ENCODE measurements around the gene CRNKL1.
A peak's percentile ranks its signal among the peaks of the same experiment; 100 is the strongest.

The CRNKL1 gene

DNA sequence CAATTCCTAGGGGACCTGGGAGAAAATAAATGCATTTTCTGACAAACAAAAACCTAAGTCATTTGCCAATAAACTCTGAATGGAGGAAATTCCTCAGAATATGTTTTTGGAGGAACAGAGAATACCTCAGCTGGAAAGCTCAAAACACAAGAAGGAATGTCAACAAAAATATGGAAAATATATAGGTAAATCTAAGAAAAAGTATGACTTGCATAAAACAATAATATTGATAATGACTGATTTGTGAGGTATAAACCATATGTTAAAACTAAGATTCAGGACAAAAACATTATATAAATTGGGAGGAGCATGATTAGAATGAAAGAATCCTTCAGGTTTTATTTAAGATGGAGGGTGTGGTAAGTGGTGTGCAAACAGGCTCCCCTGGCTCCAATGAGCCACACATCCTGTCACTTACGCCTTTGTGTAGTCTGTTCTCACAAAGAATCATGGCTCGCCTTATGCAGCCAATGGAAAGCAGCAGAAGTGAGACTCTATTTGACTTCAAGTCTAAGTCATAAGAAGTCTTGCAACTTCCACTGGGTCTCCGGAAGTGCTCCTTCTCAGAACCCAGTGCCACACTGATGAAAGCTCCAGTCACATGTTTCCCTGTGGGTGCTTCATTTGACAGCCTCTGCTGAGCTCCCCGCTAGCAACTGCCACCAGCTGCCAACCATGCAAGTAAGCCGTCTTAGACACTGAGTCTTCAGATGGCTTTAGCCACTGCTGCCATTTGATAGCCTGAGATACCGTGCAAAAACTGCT, 8.2 kb upstream of the CRNKL1 start:
- no peak for DNase-seq

DNA sequence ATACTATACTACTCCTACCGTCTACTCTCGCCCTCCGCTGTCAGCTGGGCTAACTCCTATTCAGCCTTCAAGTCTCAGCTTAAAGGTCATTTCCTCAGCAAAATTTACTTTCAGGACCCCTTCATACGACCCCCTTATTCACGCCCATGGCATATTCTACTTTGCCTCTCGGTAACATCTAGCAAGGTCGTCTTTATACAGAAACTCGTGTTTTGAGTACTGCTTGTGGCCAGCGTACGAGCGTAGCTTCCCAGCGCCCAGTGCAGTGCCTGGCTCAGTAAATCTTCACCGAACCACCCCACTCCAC, 546 bp downstream of the CRNKL1 start:
- no peak for DNase-seq

DNA sequence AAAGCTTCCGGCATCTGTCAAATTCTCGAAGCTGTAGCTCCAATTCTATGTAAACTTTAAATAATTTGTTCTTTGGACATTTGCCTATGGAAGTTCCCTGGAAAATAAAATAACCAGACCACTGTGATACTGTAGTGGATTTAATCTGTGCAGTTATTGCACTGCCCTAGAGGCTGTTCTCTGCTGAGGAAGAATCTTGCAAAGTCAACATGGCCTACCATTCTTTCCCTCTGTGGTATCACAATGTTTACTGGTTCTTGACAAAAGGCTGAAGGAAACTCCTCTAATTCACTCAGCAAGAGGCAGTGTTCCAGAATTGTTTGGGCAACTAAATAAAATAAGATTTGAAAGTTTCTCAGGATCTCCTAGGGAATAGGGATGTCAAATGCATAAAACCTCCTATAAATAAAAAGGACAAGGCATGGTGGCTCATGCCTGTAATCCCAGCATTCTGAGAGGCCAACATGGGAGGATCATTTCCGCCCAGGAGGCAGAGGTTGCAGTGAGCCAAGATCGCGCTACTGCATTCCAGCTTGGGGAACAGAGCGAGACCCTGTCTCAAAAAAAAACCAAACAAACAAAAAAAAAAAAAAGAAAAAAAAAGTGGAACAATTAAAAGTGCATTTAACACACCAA, 12.4 kb downstream of the CRNKL1 start:
- DNase-seq: no peak

DNA sequence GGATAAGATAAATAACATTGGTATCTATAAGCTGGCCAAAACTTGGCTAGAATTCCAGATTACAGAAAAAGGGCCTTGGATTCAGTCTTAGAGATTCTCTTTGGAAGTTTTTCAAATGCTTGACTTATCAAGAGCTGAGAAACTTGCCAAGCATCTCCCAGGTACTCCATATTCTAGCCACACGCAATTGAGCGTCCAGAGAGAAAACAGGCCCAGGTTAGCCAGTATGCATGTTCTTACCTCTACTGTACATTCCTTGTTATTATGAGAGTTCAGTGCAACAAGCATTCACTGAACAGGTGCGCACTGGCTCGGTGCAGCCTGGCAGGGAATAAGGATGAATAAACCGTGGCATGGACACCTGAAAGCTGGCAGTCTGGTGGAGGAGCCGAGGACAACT, 13.7 kb downstream of the CRNKL1 start:
- no peak for DNase-seq

DNA sequence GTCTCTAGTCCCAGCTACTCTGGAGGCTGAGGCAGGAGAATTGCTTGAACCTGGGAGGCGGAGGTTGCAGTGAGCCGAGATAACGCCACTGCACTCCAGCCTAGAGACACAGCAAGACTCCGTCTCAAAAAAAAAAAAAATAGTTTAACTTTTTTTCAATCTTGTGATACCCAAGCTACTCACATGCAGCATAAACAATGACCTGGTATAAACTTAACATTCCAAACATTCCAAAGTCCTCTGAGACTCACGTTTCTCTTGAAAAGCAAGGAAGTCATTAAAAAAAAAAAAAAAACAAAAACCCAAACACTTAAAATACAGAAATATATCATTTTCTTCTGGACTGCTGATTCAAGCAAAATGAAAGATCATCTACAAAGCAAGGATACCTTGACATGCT, 14.3 kb downstream of the CRNKL1 start:
- no peak for DNase-seq

DNA sequence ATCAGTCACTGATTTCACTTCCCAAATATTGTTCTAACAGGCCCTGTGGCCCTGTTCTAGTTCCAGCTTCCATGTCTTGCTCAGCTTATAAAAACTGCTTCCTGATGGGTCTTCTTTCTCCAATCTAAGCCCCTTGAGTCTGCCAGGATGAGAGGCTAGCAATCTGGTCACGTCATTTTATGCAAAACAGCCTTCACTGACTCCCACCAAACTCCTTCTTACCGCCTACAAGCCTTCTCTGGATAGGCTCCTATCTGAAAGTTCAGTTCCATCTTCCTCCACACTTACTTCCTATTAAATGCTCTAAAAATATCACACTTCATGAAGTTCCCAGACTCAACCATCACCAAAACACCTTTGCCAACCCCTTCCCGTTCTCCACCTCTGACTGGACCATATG, 15.5 kb downstream of the CRNKL1 start:
- DNase-seq: no peak

DNA sequence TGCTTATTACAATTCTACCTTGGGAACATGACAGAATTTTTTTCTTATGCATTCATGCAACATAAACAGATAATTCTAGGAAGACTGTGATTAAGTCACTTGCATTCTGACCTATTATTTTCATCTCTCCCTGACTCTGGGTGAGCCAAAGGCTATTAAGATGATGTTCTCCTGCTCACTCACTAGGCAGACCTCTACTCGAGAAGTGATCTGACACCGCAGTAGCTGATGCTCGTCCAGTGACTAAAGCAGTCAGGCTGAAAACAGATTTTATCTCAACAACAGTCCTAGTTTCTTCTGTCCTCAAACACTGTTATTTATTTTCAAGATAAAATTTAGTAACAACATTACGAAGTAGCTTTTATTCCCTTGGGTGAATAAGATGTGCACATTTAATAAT, 17.8 kb downstream of the CRNKL1 start:
- DNase-seq: no peak

DNA sequence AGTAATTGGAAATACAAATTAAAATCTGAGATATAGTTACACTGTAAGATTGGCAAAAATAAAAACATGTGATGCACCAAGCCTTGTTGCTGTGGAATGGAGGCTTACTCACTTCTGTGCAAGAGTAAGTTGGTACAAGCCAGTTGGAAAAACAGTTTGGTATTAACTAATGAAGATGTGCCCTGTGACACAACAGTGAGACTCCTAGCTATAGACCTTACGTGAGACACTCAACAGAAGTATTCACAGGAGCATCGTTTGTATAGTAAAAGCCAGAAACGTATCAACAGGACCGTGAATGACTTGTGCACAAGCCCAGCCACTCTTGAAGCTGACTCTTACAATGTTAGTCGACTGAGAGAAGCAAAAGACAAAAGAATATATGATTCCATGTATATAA, 20.5 kb downstream of the CRNKL1 start:
- no peak for DNase-seq

DNA sequence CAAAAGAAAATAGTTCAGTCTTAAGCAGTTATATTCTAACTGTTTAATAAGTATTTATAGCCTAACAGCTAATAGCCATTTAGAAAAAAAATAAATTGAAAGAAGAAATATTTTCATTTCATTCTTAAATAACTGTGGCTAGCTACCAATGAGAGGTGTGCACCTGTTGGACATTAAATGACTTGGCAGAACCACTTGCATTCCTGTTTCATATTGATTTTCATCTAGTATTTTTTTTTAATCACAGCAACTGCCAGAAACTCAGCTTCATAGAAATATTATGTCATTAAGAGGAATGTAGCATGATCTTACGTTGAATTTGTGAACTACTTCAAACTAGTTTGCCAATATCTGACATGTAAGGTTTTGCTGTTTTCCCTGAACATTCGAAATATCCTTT, 25.0 kb downstream of the CRNKL1 start:
- DNase-seq: no peak

DNA sequence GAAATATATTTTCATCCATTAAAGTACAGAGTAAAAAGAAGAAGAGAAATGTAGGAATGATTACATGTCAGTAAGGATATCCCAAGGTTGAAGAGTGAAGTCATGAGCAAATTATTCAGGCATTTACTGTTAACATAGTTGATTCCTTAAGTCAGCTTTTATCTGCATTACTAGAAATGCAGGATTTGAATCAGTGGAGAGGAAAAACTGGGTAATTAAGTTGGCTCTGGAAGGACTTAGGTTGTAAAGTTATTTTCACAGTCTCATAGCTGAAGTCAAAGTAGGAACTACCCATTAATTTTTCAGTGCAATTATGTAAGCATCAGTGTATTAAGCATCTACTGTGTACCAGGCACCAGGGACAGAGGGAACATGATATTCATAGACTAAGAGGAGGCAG, 27.3 kb downstream of the CRNKL1 start:
- DNase-seq: no peak

DNA sequence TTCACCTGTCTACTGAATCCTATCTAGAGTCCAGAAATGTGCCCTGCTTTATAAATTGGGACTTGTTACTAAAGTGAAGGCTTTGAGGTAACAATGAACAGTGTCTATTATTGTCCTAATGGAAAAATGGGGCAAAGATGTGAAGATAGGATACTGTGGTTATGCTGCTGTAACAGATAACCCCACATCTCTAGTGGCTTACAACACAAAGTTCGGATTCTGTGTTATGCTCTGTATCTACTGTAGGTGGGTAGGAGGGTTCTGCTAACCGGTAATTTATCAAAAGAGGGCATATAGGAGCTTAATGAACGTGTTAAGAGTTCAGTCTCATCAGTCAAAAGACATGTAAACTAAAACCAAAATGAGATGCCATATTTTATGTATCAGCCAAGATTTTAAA, 28.9 kb downstream of the CRNKL1 start:
- no peak for DNase-seq

DNA sequence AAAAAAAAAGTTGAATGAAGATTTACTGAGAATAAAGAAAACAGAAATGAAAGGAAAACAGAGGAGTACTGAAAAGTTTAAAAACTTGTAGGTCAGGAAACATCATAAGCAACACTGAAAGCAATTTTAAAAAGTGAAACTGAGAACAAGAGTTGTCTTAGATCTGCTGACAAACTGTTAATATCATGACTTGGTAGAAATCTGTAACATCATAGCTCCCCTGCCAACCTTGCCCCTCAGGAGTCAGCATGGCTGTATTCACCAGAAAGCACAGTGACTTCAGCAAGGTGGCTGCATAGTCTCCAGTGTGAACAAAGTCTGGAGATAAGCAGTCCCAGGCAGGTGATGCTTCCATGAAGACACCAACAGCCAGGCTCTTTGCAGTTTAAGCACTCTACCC, 29.8 kb downstream of the CRNKL1 start:
- DNase-seq: no peak

DNA sequence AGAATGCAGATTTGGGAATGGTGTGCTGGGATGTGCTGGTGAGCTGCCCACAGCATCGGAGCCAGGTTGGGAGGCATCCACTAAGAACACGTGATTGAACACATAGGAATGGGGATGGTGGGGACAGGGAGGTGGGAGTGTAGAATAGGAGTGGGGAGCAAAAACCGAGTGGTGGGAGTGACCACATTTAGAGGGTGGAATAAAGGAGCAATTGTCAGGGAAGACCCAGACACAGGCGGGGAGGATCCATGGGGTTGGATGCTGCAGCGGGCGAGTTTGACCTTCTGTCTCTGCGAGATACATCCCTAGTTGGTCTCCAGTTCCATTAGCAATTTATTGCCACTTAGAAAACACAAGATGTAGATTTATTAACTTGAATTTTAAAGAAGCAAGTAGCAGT, 30.4 kb downstream of the CRNKL1 start:
- DNase-seq: no peak

DNA sequence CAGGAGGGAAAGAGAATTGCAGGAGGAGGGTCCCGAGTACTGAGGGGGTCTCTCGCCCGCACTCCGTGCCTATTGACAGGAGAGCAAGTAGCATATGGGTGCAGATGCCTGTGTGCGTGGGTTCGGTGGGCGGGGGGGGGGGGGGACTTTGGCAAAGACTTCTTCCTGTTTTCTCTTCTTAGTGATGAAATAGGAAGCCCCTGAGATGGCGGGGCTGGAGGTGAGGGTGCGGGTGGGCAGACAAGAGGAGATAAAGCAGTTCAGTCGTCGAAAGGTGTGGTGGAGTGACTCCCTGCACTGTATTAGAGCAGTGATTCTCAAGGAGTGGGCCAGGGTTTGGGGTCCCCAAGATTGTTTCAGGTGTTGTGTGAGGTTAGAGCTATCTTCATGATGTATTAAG, 31.4 kb downstream of the CRNKL1 start:
- DNase-seq: no peak

DNA sequence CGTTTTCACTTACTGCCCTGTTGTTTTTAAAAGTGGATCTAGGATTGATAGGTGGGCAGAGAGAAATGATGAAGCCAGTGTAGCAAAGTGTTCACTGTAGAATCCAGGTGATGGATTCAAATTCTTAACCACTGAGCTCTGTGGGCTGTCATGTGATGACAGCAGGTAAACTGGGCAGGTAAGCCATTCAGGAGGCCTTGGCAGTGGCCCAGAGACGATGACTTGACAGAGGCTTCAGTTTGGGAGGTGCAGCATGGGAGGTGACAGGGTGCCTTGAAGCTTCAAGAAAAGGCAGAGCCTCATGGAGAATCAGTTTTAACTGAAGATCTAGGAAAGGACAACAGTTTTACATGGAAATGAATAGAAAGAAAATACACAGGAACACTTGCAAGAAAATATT, 33.1 kb downstream of the CRNKL1 start:
- DNase-seq: no peak

DNA sequence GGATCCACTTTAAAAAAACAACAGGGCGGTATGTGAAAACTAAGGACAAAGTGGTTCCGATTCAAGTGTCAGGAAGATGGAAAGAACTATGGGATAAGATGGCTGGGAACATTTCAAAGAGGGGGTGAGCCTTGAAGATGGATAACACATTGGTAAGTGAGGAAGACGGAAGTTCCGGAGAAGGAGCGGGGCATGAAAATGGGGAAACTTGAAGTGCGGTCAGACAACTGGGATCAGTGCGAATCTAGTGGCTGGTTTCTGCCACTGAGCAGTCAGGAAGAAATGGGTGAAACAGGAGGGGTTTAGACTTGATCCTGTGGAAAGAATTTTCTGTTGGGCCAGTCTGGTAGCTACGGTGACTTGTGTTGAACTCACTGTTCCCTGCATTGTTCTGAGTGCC, 33.9 kb downstream of the CRNKL1 start:
- no peak for DNase-seq

DNA sequence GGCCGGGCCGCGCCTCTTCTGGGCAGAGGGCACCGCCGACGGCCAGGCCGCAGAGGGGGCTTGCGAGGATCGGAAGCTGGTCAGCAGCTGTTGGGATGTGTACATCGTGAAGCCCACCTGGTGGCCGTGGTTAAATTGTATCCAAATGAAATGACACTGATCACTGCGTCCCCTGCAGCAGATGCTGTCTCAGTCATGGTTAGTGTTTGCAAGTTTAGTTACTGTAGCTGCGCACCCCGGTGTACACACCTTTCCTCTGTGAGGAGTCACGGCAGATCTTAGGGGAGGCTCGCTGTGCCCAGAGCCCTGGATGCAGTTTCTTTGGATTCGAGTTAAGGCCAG, 34.5 kb downstream of the CRNKL1 start:
- no peak for DNase-seq

DNA sequence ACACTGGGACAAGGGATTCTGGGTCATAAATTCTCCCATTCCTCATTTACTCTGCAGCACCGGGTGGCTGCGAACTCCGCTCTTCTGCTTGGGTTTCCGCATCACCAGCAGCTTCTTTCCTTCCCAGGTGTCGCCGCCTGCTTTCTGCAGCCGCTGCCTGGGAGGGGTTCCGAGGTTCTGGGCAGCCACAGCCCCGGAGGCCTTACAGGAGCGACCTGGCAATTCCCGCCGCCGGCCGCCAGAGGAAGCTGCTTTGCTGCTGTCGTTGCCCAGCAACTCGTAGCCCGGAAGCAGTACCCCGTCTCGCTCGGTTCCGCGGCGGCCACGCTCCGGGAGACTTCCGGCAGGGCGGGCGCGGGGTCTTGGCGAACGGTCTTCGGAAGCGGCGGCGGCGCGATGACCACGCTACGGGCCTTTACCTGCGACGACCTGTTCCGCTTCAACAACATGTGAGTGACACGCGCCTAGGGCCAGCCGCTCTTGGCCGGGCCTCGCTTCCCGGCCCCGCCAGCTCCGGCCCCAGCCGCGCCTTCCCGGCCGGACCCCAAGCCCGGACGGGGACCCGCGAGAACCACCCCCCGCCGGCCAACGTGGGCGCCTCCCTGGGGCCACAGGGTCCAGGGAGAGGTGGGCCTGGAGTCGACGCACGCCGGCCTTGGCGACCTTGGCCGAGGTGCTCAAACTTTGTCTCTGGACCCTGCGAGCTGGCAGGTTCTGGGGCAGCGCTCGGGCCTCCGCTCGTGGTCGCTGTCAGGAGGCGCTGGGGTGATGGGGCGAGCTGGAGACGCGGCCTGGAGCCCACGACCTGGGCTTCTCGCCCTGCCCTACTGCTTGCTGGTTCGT, 35.0 kb downstream of the CRNKL1 start, which contains the start of gene NAA20:
NAA20 (plus strand) TSS at position 362 of the 843 bp plus-strand sequence; CDS start at position 397, 35 bp downstream.
- DNase-seq: peak; percentile 84

DNA sequence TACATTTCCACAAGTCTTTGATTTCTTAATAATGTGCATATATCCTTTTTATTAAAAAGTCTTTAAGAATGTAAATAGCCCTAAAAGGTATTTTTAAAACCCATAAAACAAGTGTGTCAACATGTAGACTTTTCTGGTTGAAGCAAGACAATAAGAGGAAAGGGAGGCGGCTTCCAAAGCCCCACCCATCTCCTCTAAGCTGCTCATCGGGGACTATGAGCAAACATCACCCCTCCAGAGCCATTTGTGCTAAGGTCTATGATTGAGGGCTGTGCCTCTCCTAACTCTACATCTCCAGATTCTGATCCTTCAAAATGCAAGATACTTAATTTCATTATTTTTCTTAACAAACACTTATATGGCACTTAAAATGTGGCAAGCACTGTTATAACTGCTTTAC, 37.6 kb downstream of the CRNKL1 start:
- no peak for DNase-seq

DNA sequence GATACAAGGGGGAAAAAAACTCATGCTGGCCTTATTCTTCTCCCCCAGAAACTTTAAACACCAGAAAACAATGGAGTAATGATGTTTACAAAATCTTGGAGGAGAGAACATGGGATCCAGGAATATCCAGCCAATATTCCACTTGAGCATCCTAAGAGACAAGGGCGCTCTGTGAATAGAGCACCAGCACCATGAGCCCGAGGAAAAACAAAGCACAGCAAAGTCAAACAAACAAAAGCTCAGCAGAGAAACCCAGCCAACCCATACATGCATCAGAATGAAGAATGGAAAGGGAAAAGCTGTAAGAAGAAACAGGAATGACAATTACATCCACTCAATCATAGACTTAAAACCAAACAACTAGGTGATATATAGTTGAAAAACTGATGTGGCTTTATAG, 39.7 kb downstream of the CRNKL1 start:
- DNase-seq: no peak

DNA sequence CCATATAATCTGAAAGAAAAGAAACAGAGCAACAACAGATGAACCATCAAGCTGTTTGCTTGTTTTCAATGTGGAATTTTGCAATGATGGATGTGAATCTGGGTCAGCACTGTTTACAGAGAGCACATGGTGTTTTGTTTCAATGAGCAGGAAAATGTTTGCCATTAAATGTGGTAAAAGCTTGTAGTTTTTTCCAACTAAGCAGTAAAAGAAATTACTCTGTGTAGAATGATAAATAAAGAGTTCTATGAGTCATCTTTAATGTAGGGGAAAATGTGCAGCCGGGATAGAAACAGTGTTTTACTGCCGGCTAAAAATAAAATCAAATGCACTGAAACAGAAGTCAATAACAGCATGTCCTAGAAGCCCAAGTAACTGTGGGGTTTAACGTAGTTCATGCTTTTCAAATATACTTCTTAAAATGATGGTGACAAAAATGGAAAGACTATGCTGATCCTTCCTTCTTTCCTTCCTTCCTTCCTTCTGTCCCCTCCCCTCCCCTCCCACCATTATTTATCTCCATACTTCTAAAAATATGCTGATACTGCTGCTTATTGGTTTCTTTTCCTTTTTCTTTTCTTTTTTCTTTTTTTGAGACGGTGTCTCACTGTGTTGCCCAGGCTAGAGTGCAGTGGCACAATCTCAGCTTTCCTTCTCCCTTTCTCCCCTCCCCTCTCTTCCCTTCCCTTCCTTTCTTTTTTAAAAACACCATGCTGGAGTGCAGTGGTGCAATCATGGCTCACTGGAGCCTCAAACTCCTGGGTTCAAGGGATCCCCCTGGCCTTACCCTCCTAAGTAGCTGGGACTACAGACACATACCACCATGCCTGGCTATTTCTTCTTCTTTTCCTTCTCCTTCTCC, 41.4 kb downstream of the CRNKL1 start:
- no peak for DNase-seq

DNA sequence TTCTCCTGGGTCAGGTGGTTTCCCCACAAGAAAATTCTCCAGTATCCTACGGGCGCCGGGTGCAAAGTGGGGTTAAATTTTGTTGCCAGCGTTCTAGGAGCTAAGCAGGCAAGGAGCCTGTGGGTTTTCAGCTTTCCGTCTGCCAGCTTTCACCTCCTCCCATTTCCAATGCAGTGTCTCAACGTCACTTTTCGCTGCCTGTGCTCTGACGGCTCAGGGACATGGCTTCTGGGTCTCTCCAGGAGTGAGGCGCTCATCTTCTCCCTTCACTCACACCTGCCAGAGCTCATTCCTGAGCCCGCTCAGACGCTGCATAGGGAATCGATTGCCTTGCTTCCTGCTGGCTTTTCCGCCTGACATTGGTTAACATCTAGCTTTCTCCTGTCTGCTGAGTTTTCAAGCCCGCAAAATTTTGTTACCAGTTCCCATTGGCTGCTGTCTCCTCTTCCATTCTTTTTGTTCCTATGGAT, 42.4 kb downstream of the CRNKL1 start:
- DNase-seq: no peak

DNA sequence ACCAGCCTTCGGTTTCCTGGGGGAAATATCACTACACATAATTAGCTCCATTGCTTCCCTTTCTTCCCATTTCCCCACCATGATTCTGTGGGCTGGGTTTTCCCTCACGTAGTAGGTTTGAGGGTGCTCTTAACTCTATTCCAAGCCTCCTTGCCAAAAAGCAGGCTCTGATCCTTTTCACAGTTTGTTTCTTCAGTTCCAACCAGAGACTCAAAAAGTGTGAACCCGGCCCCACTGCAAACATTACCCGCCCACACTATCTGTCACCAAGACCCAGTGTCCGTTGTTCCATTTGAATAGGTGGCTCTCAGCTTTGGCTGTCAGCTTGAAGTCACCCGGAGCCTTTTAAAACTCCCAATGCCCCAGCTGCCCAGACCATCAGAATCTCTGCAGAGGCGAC, 46.9 kb downstream of the CRNKL1 start:
- DNase-seq: no peak

All from GOT3 (cell line).